Measurements from ENCODE around the gene ZGPAT.

DNA sequence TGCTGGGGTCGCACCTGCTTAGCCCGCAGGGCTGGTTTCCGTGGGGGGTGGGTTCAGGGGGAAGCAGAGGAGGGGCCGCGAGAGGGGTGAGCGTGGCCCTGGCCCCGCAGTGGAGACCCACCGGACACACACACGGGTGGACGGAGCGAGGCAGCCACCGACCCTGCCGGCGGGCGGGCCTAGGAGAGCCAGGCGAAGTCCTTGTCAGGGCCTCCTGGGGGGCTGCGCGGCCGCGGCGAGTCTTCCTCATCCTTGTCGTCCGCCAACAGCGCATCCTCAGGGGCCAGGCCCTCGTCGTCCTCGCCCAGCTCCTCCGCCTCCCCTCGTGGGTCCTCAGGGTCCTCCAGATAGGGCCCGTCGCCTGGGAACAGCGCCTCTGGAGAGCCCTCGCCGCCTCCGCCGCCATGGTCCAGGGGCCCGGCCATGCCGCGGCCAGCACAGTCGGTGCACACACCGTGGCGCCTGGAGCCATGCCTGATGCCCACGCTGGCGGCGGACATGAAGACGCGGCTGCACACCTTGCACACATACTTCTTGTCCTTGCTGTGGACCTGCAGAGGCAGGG lies 39.0 kb downstream of the ZGPAT start:
- no peak for TF ChIP-seq SUZ12 (IDR thresholded peaks at IDR 0.05; ENCODE audit: extremely low read depth, insufficient read depth, insufficient read length)
- TF ChIP-seq YY1 (IDR thresholded peaks at IDR 0.05; ENCODE audit: insufficient read depth, insufficient read length): no peak
- no peak for TF ChIP-seq ZNF274 (IDR thresholded peaks at IDR 0.05; ENCODE audit: low read depth, low read length)
